NCI-H82 treated with DMSO at 0.1 percent for 48 hours (cell line): Measurements from ENCODE around the gene DRD1.

Experiments
- DNase-seq: peaks from one replicate; lab custom pipeline; 2025; ENCODE audit not compliant: unreplicated experiment; lab: John Stamatoyannopoulos, UW

DRD1 gene

DNA sequence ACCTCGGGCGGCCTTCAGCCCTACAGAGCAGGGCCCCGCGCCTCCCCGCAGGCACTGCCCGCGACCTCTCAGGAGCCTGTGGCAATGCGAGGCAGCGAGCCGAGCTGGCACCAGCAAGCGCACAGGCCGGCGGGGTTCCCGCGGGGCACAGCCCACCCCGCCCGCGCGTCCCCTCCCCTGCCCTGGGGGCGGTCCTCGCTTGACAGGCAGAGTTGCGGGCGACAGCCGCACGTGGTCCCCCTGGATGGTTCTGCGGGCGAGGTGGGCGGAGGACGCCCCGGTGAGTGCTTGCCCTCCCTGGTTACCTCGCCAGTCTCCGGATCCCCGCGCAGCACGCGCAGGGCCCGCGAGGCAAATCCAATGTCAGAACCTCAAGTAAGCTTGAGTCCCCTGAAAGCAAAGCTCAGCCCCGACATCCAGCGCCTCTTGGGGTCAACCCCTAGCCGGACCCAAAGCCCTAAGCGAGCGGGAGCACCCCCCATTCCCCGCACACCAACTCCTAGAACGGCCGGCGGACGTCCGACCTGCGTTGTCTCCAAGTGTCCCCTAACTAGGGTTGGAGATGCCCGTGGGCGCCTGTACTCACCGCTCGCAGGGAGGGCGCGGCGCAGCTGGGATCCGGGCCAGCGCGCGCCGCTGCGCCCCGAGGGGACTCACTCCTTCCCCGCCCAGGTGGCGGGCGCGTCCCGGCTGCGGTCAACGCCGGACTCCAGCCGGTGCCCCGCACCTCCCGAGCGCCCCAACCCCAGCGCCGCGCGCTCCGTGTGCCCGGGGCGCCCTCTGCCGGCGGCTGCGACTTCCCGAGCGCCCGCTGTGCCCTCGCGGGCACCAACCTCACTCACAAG lies at the start of gene DRD1:
Gene DRD1 (minus strand): TSS at position 123 of the 845 bp plus-strand sequence. CDS start 1,083 bp downstream, outside the sequence.
- DNase-seq, result no peak

DNA sequence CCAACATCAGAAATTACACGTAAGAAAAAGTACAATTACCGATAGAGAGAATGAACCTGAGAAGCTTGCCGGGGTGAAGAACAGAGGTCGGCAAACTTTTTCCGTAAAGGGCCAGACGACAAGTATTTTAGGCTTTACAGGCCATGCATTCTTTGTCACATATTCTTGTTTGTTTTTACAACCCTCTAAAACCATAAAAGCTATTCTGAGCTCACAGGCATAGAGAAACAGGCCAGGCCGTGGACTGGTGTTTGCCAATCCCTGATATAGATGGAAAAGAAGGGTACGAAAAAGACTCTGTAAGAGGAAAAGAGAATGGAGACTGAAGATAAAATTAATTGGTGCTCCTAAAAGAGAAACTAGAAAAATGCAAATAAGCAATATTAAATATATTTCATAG lies 49.7 kb upstream of the DRD1 start:
- no peak for DNase-seq

DNA sequence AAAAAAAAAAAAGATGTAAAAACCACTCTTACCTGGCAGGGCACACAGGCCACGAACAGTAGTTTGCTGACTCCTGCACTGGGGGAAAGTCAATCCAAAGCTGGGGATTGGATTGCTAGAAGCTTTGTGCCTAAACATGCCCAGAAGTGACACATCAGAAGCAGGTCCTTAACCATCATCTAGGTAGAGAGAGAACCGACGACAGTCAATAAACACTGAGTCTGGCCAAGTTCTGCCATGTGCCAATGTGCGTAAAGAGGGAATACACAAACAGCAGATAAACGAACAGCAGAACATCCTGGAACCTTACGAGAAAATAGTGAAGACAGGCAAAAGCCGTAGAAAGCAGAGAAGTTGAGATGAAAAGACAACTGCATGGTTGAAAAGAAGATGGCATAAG lies 49.3 kb upstream of the DRD1 start:
- no peak for DNase-seq

DNA sequence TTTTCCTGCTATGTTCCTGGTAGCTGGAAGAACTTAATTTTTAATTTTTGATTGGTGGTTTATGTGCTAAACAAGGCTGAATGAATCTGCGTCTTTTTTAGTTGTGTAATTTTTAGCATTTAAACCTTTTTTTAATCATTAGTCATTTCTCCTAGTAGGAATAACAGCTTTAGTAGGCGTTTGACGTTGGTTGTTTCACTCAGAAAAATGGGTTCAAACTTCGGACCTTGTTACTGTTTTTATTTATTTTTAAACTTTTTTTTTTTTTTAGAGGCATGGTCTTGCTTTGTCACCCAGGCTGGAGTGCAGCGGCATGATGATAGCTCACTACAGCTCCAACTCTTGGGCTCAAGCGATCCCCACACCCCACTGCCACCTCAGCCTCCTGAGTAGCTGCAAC lies 47.2 kb upstream of the DRD1 start:
- no peak for DNase-seq

DNA sequence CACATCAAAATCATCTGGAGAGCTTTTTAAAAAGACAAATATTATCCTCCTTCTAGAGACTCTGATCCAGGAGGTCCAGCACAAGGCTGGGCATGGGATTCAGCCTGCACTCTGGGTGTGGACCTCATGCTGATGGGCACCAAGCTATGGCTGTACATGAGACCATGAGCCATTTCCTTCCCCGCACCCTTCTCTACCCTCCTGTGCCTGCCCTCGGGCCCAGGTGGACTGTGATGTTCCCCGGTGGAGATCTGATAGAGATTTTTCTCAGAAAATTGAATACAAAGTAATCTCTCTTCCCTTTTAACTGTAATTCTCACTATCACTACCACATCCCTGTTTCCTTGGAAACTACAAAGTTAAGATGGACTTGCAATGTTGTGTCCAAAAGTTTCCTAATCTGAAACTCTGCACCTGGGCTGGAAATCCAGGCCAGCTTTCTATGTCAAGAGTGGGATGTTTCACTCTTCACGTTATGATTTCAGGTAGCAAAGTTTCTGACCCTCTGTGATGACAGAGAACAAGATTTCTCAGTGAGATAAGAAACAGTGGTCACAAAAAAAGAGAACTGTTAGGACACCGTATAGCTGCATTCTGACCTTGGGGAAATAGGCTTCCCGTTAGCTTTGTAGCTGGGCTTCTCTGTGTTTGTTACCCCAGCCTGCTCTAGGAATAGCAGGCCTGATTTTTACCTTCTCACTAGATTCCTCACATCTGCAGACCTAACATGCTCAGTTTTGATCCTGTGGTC lies 45.9 kb upstream of the DRD1 start:
- DNase-seq, result no peak

DNA sequence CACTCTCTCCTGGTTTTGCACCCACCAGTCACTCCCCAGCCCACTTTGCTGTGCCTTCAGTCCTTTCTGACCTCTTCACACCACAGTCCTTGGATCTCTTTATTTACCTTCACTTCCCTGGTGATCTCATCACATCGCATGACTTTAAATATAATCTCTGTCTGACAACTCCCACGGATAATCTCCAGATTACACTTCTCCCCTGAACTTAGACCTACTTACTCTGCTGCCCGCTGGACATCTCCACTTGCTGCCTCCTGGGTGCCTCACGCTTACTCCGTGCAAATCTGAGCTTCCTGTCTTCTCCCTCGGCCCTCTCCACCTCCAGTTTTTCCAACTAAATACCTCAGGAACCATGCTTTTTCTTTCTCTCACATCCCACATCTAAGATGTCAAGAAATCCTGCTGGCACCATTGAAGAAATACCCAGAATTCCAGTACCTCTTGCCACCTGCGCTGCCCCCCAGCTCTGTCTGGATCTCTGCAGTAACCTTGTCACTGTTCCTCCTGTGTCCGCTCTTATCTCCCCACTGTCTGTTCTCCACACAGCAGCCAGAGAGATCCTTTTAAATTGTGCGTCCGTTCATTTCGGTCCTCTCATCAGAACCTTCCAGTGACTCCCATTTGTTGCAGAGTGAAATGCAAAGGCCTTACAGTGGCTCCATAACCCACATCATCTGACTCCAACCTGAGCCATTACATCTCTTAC lies 43.7 kb upstream of the DRD1 start:
- no peak for DNase-seq

DNA sequence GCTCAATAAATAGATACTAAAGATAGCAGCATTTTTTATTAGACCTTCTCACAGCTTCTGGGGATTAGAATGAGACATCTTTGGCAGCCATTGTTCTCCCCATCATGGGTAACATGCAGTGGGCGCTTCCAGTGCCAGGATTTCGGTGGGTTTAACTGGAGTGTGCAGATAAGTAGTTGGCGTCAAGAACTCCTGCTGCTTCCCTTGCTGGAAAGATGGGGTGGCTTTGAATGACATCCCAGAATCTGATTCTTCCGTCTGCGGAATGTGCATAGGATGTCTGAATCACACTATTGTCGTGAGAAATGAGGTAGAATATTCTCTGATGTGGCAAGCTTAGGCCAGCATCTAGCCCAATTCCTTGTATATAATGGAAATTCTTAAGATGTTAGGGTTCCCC lies 41.6 kb upstream of the DRD1 start:
- DNase-seq, result no peak

DNA sequence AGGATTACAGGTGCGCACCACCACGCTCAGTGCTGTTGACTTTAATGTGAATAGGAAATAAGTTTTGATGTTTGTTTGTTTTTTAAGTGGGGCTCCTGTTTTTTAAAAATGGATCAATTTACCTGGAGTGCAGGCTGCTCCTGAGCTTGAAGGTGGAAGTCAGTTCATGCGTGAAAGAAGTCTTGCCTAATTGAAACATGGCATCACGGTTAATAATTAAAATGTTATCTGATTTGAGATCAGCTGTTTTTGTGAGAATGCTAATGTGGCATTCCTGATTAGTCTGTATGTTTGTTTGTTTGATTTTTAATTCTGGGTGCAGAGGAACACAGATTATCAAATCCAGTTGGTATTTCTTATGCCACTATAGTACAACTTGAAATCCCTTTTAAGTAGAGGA lies 40.8 kb upstream of the DRD1 start:
- DNase-seq, result no peak

DNA sequence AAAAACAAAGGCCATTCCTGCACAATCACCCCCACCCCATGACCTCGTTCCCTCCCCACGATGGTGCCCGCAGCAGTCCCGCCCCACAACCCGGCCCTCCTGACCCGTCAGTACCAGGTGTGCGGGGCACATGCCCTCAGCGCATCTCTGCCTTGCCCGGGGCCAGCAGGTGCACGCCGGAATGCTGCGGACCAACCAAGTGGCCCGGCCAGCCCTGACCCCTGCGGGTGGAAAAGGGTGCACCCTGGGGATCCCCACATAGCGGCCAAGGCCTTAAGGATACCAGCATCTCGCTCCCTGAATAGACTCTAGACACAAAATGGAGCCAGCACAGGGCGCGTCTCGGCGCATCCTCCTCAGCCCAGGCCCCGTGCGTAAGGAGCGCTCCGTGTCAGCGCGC lies 40.3 kb upstream of the DRD1 start:
- no peak for DNase-seq

DNA sequence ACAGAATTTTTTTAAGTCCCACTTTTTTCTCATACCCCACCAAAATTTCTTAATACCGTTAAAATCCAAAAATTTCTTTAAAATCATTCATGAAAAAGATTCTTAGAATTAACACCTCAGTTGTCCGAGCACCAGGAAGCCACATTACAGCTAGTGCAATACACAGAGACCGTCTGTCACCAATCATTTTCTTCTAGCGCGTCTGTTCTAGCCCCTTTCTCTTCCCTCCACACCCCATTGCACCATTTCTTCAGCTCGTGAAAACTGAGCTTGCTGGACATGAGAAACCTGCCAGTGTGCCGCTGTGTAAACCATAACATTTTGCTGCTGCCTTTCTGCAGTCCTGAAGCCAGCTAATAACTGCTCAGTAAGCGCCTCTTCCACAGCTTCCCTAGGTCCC lies 39.4 kb upstream of the DRD1 start:
- no peak for DNase-seq

DNA sequence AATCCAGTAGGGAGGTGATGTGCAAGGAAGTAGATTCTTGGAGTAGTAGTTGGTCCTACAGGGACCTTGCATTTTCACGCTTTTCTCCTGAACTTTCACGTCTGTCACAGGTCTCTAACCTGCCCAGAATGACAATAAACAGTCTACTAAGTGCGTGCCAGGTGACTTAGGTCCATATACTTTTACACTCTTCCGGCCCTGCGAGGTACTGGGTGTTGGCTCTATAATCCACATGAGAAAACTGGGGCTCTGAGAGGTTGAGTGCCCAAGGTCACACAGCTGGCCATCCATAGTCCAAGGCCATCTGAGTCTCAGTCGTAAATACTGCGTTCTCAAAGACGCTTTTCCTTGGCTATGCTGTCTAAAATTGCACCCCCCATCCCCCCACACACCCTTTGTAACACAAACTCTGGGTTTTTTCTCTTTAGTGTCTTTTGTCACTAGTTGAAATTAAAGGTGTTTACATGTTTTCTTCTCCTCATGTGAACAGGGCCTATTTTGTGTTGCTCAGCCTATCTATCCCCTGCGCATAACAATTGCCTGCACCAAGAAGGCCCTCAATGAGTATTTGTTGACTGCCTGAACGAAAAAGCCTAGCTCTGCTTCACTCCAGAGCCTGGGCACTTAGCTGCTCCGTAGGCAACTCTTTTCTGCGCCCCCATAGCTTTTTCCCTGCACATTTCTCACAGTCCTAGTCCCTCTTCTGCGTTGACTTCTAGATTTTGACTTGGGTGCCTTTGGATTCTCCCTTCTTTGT lies 35.3 kb upstream of the DRD1 start:
- no peak for DNase-seq

DNA sequence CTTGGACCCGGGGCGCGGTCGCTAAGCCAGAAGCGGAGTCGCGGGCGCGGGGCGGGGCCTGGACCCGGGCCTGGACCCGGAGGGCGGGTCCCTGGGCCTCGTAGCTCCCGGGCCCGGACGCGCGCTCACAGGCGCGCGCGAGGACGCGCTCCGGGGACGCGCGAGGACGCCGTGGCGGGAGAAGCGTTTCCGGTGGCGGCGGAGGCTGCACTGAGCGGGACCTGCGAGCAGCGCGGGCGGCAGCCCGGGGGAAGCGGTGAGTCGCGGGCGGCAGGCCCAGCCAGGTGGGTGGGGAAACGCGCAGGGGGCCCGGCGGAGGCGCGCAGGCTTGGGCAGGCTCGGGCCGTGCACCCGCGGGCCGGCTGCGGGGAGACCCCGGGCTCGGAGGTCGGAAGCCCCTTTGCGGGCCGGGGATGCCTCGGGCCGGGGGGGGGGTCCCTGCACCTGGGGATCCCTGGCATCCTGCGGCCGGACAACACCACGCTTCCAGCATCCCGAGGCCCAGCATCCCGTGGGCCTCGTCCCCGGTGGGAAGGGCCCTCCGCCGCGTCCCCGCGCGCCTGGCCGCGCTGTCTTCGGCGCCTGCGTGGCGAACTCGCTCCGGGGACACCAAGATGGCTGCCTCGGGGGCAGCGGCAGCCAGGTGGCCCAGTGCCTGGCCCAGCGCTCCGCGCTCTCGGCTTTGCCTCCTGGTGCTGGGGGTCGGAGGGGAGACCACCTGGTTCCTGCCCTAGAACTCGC lies 34.6 kb upstream of the DRD1 start, which contains the start of gene SFXN1:
Gene SFXN1 (plus strand): TSS at position 177 of the 741 bp plus-strand sequence. CDS start 13,544 bp downstream, outside the sequence.
- no peak for DNase-seq

DNA sequence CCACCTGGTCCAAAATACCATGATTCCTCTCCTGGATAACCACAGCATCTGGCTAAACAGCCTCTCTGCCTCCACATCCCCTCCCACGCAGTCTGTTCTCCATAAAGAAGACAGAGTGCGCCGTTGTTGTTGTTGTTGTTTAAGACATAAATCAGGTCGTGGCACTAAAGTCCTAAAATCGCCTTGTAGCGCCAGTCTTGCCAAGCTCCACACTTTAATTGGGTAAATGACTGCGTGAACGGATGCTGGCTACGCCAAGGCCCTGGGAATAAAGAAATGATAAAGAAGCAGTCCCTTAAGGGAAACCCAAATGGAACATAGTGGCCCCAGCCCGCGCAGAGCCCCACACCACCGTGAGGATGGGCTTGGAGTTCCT lies 34.0 kb upstream of the DRD1 start:
- no peak for DNase-seq

DNA sequence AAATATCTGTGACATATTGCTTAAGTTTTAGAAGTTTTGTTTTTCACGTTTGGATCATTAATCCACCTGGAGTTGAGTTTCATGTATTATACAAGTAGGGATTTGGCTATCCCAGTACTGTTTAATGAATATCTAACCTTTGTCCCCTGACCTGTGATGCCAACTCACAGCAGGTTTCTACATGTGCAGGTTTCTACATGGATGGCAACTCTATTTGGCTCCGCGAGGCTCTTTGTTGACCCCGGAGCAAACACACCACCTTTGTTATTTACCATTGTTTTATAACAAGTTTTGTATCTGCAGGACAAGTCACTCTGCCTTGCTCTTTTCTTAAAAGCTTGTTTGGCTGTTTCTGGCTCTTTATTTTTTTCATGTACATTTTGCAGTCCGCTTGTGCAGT lies 33.5 kb upstream of the DRD1 start:
- DNase-seq, result no peak

DNA sequence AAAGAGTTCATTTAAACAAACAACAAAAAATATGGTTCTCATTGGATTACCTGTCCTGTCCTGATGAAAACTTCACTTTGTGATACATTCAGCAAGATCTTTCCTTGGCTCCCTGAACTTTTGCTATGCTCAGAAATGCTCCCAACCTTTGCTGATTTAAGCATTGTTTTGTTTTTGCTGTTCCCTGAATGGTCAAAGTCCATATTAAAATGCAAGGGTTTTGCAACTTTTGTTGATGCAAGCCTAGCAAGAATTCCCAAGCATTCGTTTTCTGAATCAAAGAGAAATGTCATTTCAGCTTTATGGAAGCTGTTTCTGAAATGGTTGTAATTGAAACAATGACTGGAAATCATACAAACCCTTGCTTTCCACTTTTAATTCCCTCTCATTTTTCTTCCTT lies 31.3 kb upstream of the DRD1 start:
- no peak for DNase-seq

DNA sequence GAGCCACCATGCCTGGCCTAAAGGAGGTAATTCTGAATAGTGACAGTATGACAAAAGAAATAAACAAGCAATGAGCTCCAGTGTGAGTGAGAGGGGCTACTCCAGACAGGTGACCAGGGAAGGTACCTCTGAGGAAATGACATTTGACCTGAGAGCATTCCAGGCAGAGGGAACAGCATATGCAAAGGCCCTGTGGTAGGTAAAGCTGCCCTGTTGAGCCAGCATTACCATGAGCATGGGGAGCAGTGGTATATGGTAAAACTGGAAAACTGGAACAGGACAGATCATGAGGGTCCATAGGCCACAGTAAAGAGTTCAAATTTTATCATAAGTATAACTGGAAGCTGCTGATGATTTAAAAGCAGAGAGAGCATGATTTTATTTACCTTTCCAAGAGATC lies 28.4 kb upstream of the DRD1 start:
- DNase-seq, result no peak

DNA sequence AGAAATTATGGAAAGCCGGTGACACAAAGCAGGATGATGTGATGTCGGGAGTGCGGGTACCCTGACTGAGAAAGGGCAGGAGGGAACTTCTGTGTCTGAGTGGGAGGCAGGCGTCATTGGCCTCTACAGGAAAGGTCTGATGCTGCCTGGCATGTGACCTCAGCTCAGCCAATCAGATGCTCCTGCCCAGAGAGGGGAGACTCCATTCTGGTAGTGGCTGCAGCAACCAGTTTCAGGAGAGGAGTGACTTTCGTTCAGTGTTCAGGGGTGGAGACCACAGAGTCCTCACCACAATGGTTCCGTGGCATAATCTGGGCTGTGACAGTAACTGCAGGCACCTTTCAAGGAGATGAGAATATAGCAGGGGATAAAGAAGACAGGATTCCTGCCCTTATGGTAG lies 27.6 kb upstream of the DRD1 start:
- no peak for DNase-seq

DNA sequence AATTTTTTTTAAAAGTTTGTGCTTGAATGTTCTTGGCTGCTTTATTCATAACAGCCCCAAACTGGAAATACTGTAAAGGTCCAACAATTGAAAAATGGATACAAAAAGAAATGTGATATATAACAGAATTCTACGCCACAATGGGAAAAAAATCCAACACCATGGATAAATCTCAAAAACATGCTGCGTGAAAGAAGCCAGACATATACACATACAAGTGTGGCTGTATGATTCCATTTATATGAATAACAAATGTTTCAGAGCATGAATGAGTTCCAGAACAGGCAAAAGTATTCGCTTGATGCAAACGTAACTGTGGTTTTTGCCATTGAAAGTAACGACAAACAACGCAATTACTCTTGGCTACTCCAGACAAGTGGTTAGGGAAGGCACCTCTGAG lies 27.2 kb upstream of the DRD1 start:
- DNase-seq, result no peak

DNA sequence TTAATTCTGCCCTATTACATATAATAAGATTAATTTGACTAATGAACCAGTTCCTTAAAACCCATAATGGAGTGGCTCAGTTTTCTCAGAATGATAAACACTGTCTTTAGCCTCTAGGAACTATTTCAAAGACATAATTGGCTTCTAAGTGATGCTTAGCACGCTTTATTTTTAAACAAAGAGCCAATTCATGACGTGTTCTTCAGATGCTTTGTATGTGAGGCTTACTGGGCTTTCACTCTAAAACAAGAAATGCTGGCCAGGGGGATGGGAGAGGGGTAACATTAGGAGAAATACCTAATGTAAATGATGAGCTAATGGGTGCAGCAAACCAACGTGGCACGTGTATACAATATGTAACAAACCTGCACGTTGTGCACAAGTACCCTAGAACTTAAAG lies 26.8 kb upstream of the DRD1 start:
- no peak for DNase-seq

DNA sequence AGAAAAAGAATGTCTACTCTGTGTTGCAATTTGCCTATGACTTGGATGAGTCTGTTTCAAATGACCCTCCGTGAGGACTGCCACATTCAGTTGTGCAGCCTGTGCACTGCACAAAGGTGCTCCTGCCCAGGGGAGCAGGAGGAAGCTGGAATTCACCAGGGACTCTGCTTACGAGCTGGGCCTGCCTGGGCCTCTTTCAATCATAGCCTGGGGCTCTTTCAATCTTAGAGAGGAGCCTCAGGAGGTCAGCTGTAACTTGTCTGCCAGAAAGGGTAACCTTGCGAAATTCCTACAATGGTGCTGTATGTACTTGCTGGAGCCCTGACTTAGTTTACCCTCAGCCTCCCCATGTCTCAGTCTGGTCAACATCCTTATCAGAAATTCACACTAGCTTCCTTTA lies 25.9 kb upstream of the DRD1 start:
- no peak for DNase-seq
